Right atrium auricular region (tissue), 2 donors: ENCODE measurements around the gene PRR14. TPM values are rescaled to one million over a fixed set of nuclear protein-coding genes. Genes with fewer than 3 reads are reported as not detected.
A peak's percentile ranks its signal among the peaks of the same experiment; 100 is the strongest.
"Not testable (repeated sequence)": the region's sequence is repeated elsewhere in the genome, so short reads cannot be mapped to it uniquely, and the experiment has no call there.

Source experiments
- DNase-seq: peaks from one replicate; pipeline ENCODE4 v3.0.0-alpha.2; 2019; ENCODE audit warnings: low spot score
- H3K27ac ChIP-seq, 2 donors: fragments of 200-600 bp; sonication (generic); 1 replicate in 1 of 2; 2 replicates in 1 of 2; pipeline ENCODE4 v1.5.1; 2016 to 2019
- H3K27me3 ChIP-seq, 2 donors: fragments of 200-600 bp; sonication (generic); one replicate each; pipeline versions ENCODE4 v1.5.1 to v1.6.0; 2017 to 2019
- H3K36me3 ChIP-seq: fragments of 200-600 bp; sonication (generic); one replicate; pipeline ENCODE4 v1.5.1; 2016
- H3K4me1 ChIP-seq, 2 donors: fragments of 200-600 bp; sonication (generic); one replicate each; pipeline versions ENCODE4 v1.5.1 to v1.6.0; 2017 to 2019
- H3K4me3 ChIP-seq, 2 donors: fragments of 200-600 bp; sonication (generic); 1 replicate in 1 of 2; 2 replicates in 1 of 2; pipeline ENCODE4 v1.5.1; 2017 to 2019; ENCODE audit warnings: mild to moderate bottlenecking in 1 of 2, moderate library complexity in 1 of 2
- H3K9me3 ChIP-seq, 2 donors: fragments of 200-600 bp; sonication (generic); one replicate each; pipeline ENCODE4 v1.5.1; 2019
- CTCF ChIP-seq, 2 donors: fragments of 200-600 bp; sonication (generic); IDR thresholded peaks; one replicate each; pipeline ENCODE4 v1.5.1; 2019; ENCODE audit warnings: antibody characterized with exemption in 2 of 2
- total RNA-seq, 2 donors: library from RNA; depleted of rRNA; stranded (reverse); fragments of >200 nt; gene quantifications; one replicate each; pipeline ENCODE4 v1.1.0, GENCODE V29; 2016

The PRR14 gene
- total RNA-seq, 2 donors from 2014 or later, result 12.3 to 17.3 TPM

GRCh38 chr16:30623536-30624283 is 27.1 kb upstream of the PRR14 start:
- Histone ChIP-seq H3K27ac (no peak overlapping the region), H3K36me3 (no peaks in the 10 kb centered on the region), H3K4me3 (no peak overlapping the region), H3K27me3 (no peaks in the 10 kb centered on the region), H3K4me1 (peaks cover 0 to 3% of the 10 kb centered on the region in 2 donors), H3K9me3 (no peaks in the 10 kb centered on the region)
- TF ChIP-seq CTCF (IDR thresholded peaks at IDR 0.05), result no peak
- DNase-seq, result no peak

GRCh38 chr16:30626236-30626635 is 24.5 kb upstream of the PRR14 start:
- Histone ChIP-seq H3K27ac (no peak overlapping the region), H3K4me3 (no peak overlapping the region), H3K27me3 (no peaks in the 10 kb centered on the region), H3K4me1 (peaks cover 0 to 3% of the 10 kb centered on the region in 2 donors), H3K9me3 (no peaks in the 10 kb centered on the region), H3K36me3 (no peaks in the 10 kb centered on the region)
- no peak for TF ChIP-seq CTCF (IDR thresholded peaks at IDR 0.05)
- DNase-seq, result no peak

GRCh38 chr16:30628628-30629540 is 21.9 kb upstream of the PRR14 start:
- Histone ChIP-seq H3K9me3 (no peaks in the 10 kb centered on the region), H3K4me1 (peaks cover 0 to 3% of the 10 kb centered on the region in 2 donors), H3K36me3 (no peaks in the 10 kb centered on the region), H3K27me3 (no peaks in the 10 kb centered on the region), H3K27ac (peak overlapping the region in 1 of 2 donors; percentile 47), H3K4me3 (peak overlapping the region in 1 of 2 donors; percentile 26)
- peak; percentile 90 for DNase-seq
- peak; percentile 76 to 91 for TF ChIP-seq CTCF (IDR thresholded peaks at IDR 0.05)

- not testable (repeated sequence) for H3K36me3 ChIP-seq, DNase-seq, H3K27ac ChIP-seq, H3K27me3 ChIP-seq, H3K9me3 ChIP-seq, H3K4me3 ChIP-seq
- peaks cover 0 to 14% of the 10 kb centered on the region in 2 donors for H3K4me1 ChIP-seq
Measured at GRCh38 chr16:30632454-30632853, 18.3 kb upstream of the PRR14 start.

GRCh38 chr16:30633526-30633925 is 17.2 kb upstream of the PRR14 start:
- no peaks in the 10 kb centered on the region for H3K9me3 ChIP-seq
- H3K36me3 ChIP-seq, result no peaks in the 10 kb centered on the region
- H3K27me3 ChIP-seq, result no peaks in the 10 kb centered on the region
- H3K4me1 ChIP-seq, result peaks cover 0 to 12% of the 10 kb centered on the region in 2 donors
- peak overlapping the region; percentile 84 to 92 for H3K27ac ChIP-seq
- no peak for TF ChIP-seq CTCF (IDR thresholded peaks at IDR 0.05)
- H3K4me3 ChIP-seq, result peak overlapping the region; percentile 57 to 70
- DNase-seq, result no peak

- Histone ChIP-seq H3K9me3 (no peaks in the 10 kb centered on the region), H3K4me1 (peaks cover 0 to 11% of the 10 kb centered on the region in 2 donors), H3K27ac (no peak overlapping the region), H3K4me3 (no peak overlapping the region), H3K27me3 (no peaks in the 10 kb centered on the region), H3K36me3 (no peaks in the 10 kb centered on the region)
- no peak for TF ChIP-seq CTCF (IDR thresholded peaks at IDR 0.05)
- no peak for DNase-seq
Measured at GRCh38 chr16:30636599-30636998, 14.2 kb upstream of the PRR14 start.

- not testable (repeated sequence) for H3K36me3 ChIP-seq, DNase-seq, H3K4me3 ChIP-seq, H3K27me3 ChIP-seq, H3K27ac ChIP-seq, H3K9me3 ChIP-seq
- H3K4me1 ChIP-seq, result peaks cover 0 to 11% of the 10 kb centered on the region in 2 donors
Measured at GRCh38 chr16:30637139-30637538, 13.6 kb upstream of the PRR14 start.
